Thyroid gland (tissue), 4 donors: Measurements from ENCODE around the gene MED17.

Experiments
- POLR2A ChIP-seq, 2 donors: fragments of 450-650 bp; IDR thresholded peaks; one replicate each; pipeline ENCODE4 v1.6.1; 2017; ENCODE audit warnings: antibody characterized with exemption in 2 of 2, mild to moderate bottlenecking in 2 of 2, moderate library complexity in 1 of 2
- TF ChIP-seq, protein P1 (sequence below), 6 experiments: fragments of 200-600 bp in 3 of 6; fragments of 450-650 bp in 3 of 6; sonication (generic) in 3 of 6; IDR thresholded peaks; one replicate each; pipeline ENCODE4 v1.5.1; 2016 to 2019; ENCODE audit warnings: antibody characterized with exemption in 6 of 6, mild to moderate bottlenecking in 2 of 6, inconsistent platforms in 1 of 6, moderate library complexity in 1 of 6

DNA sequence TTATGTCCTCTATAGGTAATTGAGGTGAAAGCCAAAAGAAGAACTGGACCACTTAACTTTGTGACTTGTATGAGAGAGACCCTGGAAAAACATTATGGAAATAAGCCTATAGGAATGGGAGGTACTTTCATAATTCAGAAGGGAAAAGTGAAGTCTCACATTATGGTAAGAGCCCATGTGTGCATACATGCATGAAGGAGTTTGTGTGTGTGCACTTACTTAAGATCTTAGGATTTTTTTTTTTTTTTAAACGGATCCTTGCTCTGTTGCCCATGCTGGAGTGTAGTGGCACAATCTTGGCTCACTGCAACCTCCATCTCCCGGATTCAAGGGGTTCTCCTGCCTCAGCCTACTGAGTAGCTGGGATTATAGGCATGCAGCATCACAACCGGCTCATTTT, 26.8 kb upstream of the MED17 start:
- TF ChIP-seq, protein P1, sequence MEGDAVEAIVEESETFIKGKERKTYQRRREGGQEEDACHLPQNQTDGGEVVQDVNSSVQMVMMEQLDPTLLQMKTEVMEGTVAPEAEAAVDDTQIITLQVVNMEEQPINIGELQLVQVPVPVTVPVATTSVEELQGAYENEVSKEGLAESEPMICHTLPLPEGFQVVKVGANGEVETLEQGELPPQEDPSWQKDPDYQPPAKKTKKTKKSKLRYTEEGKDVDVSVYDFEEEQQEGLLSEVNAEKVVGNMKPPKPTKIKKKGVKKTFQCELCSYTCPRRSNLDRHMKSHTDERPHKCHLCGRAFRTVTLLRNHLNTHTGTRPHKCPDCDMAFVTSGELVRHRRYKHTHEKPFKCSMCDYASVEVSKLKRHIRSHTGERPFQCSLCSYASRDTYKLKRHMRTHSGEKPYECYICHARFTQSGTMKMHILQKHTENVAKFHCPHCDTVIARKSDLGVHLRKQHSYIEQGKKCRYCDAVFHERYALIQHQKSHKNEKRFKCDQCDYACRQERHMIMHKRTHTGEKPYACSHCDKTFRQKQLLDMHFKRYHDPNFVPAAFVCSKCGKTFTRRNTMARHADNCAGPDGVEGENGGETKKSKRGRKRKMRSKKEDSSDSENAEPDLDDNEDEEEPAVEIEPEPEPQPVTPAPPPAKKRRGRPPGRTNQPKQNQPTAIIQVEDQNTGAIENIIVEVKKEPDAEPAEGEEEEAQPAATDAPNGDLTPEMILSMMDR (IDR thresholded peaks at IDR 0.05) = no peak
- TF ChIP-seq POLR2A (IDR thresholded peaks at IDR 0.05) = no peak
